Motor neuron (in vitro differentiated cells): Measurements from ENCODE around the gene IGSF21. TPM values are rescaled to one million over a fixed set of nuclear protein-coding genes. Genes with fewer than 3 reads are reported as not detected.

ENCODE experiments used
- ATAC-seq, 8 experiments: fragments of 200-7000 bp; cut with Tn5 transposase; replicated peaks in 6 of 8; 2 replicates each; pipeline ENCODE4 v1.8.0; 2021; ENCODE audit warnings: mild to moderate bottlenecking in 8 of 8, moderate library complexity in 8 of 8
- H3K27ac ChIP-seq, 2 donors: fragments of 250-450 bp; sonication (Bioruptor Pico); 2 replicates each; pipeline ENCODE4 v1.9.0; 2021; ENCODE audit warnings: antibody characterized with exemption in 2 of 2, mild to moderate bottlenecking in 2 of 2, moderate library complexity in 1 of 2
- H3K4me1 ChIP-seq, 2 donors: fragments of 250-450 bp; sonication (Bioruptor Pico); replicated peaks in 1 of 2; 2 replicates each; pipeline ENCODE4 v1.6.1; 2021; ENCODE audit warnings: antibody characterized with exemption in 2 of 2, mild to moderate bottlenecking in 2 of 2, moderate library complexity in 1 of 2
- H3K4me3 ChIP-seq, 5 donors: fragments of 250-450 bp; sonication (Bioruptor Pico); 2 replicates each; pipeline ENCODE4 v1.9.0; 2021; ENCODE audit warnings: antibody characterized with exemption in 5 of 5, mild to moderate bottlenecking in 5 of 5, moderate library complexity in 4 of 5
- WGBS, 10 experiments: fragments of 450-650 bp; shearing (Covaris generic); methylation state at CpG; one replicate each; pipeline ENCODE4 v1.0.0; 2022; 5-methylcytosine and 5-hydroxymethylcytosine counted together
- in situ Hi-C, 9 experiments: fragments of 400-800 bp; cut with MboI; loops; one replicate each; pipeline ENCODE4 v1.15.0; 2021; ENCODE audit warnings: low sequenced_read_pairs in 9 of 9, low pct_unique_long_range_greater_than_20kb in 2 of 9; ENCODE audit not compliant: unreplicated experiment in 9 of 9
- total RNA-seq, 8 experiments: library from RNA; unstranded; fragments of 300-600 nt; gene quantifications; 2 replicates each; pipeline versions ENCODE4 v1.2.3 to v1.2.4, GENCODE V29; 2022

Gene IGSF21
- total RNA-seq, 8 experiments from 2014 or later, result 0.36 to 74.2 (median 5.4) TPM

DNA sequence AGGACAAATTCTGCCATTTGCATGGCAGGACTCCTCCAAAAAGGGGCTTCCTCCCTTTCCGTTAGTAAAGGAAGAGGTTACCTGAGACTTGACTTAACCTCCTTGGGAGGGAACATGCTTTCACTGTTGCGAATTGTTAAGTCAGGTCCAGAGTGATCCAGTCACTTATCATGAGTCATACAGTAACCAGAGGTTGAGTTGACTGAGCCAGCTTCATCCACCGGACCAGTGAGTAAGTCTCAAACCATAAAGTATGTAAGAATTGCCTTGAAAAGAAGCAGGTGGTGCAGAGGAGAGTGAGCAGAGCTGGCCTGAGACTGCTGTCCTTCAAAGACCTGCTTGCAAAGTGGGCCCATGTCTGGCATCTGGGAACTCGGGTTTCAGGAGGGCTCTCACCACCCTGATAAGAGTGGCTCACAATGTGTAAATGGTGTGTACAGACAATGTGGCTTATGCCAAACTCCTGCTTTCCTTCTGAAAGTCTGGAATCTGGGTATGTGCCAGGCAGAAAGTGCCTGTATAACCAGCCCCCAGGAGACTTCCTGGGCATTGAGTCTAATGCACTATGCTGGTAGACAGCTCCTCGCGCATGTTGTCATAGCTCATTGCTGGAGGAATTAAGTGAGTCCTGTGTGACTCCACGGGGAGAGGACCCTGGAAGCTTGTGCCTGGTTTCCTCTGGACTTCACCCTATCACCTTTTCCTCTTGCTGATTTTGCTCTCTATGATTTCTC lies 288.8 kb downstream of the IGSF21 start:
- Histone ChIP-seq H3K27ac (no peak overlapping the region), H3K4me3 (no peak overlapping the region), H3K4me1 (peaks cover 0 to 16% of the 10 kb centered on the region in 2 donors)
- in situ Hi-C loops, result no loop called here
- WGBS, 10 experiments, result 0 to 100% (median 61%) methylated on average over 1 to 7 of the region's 7 CpGs
- peak in 4 of 8 experiments; percentile 18 to 53 (median 34) for ATAC-seq

DNA sequence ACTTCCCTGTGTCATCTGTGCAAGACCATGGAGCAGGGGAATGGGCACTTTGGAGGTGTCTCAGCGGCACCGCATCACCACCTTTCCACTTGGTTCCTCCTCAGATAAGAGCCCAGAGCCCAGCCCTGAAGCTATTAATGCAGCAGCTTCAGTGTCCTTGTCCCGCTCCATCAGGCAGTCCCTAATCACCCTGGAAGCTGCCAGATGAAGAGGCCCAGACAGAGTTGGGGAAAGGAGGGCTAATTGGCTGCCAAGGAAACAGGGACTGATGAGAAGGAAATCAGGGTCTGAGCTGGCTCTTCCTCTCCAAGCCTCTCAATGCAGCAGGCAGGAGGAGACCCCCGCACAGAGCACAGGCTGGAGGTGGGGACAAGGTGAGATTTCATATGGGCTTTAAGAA lies 290.0 kb downstream of the IGSF21 start:
- no peak for ATAC-seq
- H3K4me3 ChIP-seq, result no peak overlapping the region
- WGBS, 10 experiments, result 47 to 88% (median 84%) methylated on average over 1 to 4 of the region's 4 CpGs; no CpG with 5 or more reads in 5 of the 10 experiments
- H3K27ac ChIP-seq, result no peak overlapping the region
- peaks cover 0 to 16% of the 10 kb centered on the region in 2 donors for H3K4me1 ChIP-seq
- in situ Hi-C loops, result no loop called here

DNA sequence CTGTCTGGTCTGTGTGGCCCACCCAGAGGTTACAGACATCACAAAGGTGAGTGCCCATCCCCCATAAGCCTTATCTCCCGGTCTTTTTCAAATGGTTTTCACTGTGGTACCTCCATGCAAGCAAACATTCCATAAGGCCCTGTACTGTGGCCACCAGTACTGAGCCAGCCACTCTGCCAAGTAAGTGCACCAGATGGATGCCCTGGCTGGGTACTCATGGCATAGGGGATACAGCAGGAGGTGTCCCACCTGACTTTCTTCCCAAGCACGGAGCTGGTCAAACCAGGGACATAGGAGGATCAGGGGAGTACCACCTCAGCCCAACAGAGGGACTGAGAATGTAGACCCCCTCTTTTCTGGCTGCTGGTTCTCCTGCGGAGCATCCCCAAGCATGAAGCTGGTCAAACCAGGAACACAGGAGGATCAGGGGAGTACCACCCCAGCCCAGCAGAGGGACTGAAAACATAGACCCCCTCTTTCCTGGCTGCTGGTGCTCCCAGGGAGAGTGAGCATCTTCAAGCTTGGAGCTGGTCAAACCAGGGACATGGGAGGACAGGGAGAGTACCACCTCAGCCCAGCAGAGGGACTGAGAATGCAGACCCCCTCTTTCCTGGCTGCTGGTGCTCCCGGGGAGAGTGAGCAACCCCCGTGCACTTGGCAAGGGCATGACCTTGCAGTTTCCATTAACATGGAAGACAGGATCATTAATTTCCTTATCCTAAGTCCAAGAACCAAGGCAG lies 291.4 kb downstream of the IGSF21 start:
- in situ Hi-C loops, result no loop called here
- ATAC-seq, result peak in 2 of 8 experiments; percentile 9 to 16
- Histone ChIP-seq H3K4me3 (no peak overlapping the region), H3K27ac (no peak overlapping the region), H3K4me1 (peaks cover 0 to 16% of the 10 kb centered on the region in 2 donors)
- WGBS, 10 experiments, result 0 to 76% (median 52%) methylated on average over 1 to 5 of the region's 5 CpGs; no CpG with 5 or more reads in 4 of the 10 experiments

DNA sequence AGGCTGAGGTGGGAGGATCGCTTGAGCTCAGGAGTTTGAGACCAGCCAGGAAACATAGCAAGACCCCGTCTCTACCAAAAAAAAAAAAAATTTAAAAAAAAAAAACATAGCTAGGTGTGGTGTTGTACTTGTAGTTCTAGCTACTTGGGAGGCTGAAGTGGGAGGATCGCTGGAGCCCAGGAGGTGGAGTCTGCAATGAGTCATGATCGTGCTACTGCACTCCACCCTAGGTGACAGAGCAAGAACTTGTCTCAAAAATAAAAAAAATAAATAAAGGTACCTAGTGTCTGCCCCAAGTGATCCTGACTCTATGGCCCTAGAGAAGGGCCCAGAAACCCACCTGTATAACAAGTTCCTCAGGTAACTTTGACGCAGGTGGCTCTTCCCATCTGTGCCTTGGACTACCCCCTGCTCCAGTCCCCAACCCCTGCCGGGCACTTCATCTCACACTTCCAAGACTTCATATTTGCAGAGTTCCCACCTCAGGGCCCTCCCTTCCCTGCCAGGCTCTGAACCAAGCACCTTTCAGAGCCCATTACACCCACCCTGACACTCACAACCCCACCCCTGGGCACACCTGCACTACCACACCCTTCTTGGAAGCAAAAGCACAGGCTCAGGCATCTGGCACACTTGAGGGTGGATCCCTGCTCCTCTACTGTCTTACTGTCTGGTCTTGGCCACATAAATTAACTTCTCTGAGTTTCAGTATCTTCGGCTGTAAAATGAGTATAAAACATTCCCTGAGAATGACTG lies 292.9 kb downstream of the IGSF21 start:
- Histone ChIP-seq H3K4me3 (no peak overlapping the region), H3K4me1 (peaks cover 0 to 16% of the 10 kb centered on the region in 2 donors), H3K27ac (no peak overlapping the region)
- peak in 2 of 8 experiments; percentile 82 to 86 for ATAC-seq
- WGBS, 10 experiments, result 0 to 100% (median 87%) methylated on average over 1 to 7 of the region's 7 CpGs
- in situ Hi-C loops, result no loop called here

DNA sequence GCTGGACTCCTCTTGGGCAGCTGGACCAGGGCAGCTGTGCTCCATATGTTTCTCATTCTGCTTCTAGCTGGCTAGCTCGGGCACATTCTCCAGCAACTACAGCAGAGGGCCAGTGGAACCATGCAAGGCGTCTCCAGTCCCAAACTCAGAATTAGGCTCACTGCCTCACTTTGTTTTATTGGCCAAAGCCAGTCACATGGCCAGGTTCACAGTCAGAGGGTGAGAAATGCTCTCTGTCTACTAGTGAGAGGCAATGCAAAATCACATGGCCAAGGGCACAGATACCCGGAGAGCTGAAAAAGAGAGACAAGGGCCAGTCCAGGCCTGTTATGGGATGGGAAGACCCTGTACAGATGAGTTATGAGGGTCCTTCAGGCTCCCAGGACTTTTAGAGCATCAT lies 294.3 kb downstream of the IGSF21 start:
- WGBS, 10 experiments, result 0 to 97% (median 79%) methylated on average over 1 to 3 of the region's 3 CpGs; no CpG with 5 or more reads in 3 of the 10 experiments
- peak in 1 of 8 experiments; percentile 30 for ATAC-seq

DNA sequence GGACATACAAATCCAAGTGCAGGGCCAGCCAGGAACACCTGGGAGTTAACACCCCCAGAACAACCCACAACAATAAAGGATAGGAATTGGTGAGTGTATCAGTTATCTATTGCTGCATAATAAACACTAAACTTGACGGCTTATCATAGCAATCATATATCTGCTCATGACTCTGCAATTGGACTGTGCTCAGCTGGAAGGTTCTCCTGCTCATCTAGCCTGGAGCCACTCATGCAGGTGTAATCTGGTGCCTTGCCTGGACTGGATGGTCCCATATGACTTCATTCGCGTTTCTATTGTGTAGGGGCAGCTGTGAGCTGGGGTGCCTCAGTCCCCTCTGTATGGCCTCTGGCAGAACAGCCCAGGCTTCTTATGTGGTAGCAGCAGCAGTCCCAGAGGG lies 296.9 kb downstream of the IGSF21 start:
- no peak for ATAC-seq
- H3K4me1 ChIP-seq, result peaks cover 0 to 13% of the 10 kb centered on the region in 2 donors
- H3K27ac ChIP-seq, result no peak overlapping the region
- WGBS, 10 experiments, result 0 to 100% (median 74%) methylated on average over 1 to 3 of the region's 3 CpGs; no CpG with 5 or more reads in 4 of the 10 experiments
- no peak overlapping the region for H3K4me3 ChIP-seq
- in situ Hi-C loops, result no loop called here

More for the DNA sequence above, 294.3 kb downstream of the IGSF21 start:
- H3K4me3 ChIP-seq, result no peak overlapping the region
- H3K27ac ChIP-seq, result no peak overlapping the region
- H3K4me1 ChIP-seq, result peaks cover 0 to 16% of the 10 kb centered on the region in 2 donors
- in situ Hi-C loops, result no loop called here

DNA sequence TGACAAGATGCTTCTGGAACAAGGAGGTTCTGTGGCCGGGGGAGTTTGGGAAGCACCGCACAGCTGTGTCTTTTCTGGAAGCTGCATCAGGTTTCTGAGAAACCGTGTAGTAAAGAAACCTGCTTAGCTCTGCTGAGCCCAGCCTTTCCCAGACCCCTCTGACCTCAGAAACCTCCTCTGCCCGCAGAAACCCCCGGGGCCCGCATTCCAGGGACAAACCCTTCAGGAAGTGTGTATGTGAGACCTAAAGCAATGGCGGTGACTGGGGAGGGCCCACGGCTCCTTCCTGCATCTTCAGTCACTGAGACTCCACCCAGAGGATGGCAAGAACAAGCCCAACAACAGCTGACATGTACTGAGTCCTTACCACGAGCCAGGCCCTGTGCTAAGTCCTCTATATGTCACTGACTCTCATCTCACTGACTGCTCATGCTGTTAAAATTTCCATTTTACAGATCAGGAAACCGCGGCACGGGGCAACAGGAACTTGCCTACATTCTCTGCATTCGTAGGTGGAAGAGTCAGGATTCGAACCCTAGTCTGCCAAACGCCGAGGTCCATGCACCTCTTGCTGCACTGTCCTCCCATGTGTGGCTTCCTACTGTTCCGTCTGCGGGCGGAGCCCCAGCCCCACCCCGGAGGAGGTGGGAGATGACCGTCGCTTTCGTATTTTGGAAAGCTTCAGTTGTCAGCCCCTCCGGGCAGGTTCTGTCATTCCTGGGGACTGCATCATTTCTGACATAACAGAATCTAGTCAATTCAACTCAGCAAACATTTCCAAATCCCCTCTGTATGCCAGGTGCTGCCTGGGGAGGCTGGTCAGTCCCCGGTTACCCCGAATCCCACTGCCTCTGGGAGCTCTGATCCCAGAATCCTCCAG lies 299.8 kb downstream of the IGSF21 start:
- ATAC-seq, result peak in 3 of 8 experiments; percentile 12 to 71 (median 69)
- 40 to 100% (median 67%) methylated on average over 2 to 15 of the region's 26 CpGs; no CpG with 5 or more reads in 1 of the 10 experiments for WGBS, 10 experiments
- no peak overlapping the region for H3K27ac ChIP-seq
- in situ Hi-C loops, result no loop called here
- no peak overlapping the region for H3K4me3 ChIP-seq
- peaks cover 0 to 6% of the 10 kb centered on the region in 2 donors for H3K4me1 ChIP-seq

DNA sequence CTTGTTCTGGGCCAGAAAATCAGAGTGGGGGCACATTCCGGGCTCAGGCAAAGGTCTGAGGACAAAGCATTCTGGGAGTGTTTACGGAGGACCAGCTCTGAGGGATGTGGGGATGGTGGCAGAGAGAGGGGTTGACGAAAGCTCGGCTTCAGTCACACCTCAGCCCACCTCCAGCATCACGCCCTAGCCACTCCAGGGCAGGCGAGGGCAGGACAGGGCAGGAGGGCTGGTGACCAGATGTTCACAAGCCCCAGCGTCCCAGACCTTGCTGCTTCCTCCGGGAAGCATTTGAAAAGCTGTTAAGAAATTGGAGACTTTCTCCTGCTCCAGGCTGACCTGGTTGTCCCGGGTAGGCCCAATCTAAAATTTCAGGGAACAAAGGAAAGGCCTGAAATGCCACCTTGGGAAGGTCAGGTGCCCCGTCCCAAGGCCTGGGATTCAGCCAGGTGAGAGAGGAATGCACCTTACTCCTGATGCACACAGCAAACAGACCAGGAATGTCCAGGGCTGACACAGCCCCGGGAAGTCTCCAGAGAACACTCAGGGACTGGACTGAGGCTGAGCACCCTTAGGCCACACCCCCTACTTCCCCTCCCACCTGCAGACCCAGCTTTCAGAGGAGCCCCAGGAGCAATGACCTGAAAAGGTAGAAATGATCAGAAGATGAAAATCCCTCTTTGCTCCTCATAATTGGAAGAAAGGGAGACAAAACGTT lies 301.2 kb downstream of the IGSF21 start:
- peaks cover 3 to 12% of the 10 kb centered on the region in 2 donors for H3K4me1 ChIP-seq
- H3K27ac ChIP-seq, result no peak overlapping the region
- WGBS, 10 experiments, result 0 to 76% (median 44%) methylated on average over 1 to 8 of the region's 12 CpGs; no CpG with 5 or more reads in 4 of the 10 experiments
- no peak for ATAC-seq
- no peak overlapping the region for H3K4me3 ChIP-seq
- in situ Hi-C loops, result no loop called here

DNA sequence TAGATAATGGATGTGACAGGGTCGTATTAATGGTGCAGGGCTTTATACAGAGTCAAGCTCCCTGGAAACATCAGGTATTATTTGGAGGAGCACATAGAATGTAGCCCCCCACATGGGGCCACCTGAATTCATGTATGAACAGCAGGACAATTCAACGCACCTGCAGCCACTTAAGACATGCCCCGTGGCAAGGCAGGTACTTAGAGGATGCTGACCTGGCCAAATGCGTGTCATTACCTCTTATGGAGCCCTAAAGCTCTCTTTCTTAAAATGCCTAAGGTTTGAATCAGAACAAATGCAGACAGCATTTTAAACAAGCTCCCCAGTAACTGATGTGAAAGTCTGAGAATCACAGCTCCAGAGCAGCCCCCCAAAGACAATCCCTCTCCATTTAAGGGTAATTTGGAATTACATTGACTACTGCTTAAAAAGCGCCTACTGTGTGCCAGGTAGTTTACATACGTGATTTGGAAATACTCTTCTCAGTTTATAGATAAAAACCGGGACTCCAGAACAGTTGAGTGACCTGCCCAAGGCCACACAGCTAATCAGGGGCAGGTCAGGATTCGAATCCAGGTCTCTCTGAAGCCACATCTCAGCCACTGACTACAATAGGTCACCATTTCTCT lies 302.1 kb downstream of the IGSF21 start:
- no peak overlapping the region for H3K4me3 ChIP-seq
- H3K4me1 ChIP-seq, result peaks cover 8 to 16% of the 10 kb centered on the region in 2 donors
- in situ Hi-C loops, result no loop called here
- no peak for ATAC-seq
- no peak overlapping the region for H3K27ac ChIP-seq
- 0 to 81% (median 68%) methylated on average over 1 to 8 of the region's 8 CpGs; no CpG with 5 or more reads in 3 of the 10 experiments for whole genome bisulfite sequencing, 10 experiments

DNA sequence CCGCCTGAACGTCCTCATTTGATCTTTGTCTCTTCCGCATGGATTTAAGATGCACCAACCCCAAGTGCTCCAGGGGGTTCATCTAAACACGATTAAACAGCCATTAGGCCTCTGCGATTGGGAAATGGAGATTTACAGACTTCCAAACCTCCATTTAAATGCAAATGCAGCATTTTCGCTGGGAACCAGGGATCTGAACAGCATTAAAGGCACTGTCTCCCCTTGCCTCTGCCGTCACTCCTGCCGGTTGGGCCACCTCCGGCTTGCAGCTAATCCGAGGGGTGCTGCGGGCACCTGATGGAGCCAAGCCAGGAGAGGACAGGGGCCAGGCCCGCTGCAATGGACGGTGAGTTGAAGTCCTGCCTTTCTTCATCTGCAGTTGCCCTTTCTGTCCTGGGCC lies 302.8 kb downstream of the IGSF21 start:
- 8 to 37% (median 30%) methylated on average over 4 to 13 of the region's 13 CpGs; no CpG with 5 or more reads in 3 of the 10 experiments for WGBS, 10 experiments
- no peak for ATAC-seq
- no peak overlapping the region for H3K27ac ChIP-seq
- in situ Hi-C loops, result no loop called here
- no peak overlapping the region for H3K4me3 ChIP-seq
- peaks cover 8 to 16% of the 10 kb centered on the region in 2 donors for H3K4me1 ChIP-seq

DNA sequence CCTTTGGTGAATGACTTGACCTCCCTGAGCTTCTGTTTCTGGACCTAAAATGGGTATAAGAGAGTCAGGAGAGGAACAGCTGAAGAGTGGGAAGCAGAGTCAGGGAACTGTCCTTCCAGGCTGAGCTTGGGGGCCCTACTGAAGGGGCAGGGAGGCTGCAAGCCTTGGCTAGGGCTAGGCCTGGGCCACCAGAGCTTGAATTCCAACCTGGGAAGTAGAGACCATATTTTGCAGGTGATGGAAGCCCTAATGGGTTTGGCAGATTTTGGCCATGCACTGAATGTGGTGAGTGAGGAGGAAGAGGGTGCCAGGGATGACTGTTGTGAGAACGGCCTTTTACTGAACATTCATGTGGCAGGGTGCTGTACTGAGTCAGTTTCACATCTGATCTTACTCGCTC lies 303.7 kb downstream of the IGSF21 start:
- 10 to 100% (median 92%) methylated on average over 1 to 2 of the region's 2 CpGs; no CpG with 5 or more reads in 2 of the 10 experiments for WGBS, 10 experiments
- H3K27ac ChIP-seq, result no peak overlapping the region
- H3K4me1 ChIP-seq, result peaks cover 8 to 16% of the 10 kb centered on the region in 2 donors
- in situ Hi-C loops, result no loop called here
- H3K4me3 ChIP-seq, result no peak overlapping the region
- no peak for ATAC-seq
